Islet precursor cell (in vitro differentiated cells): Measurements from ENCODE around the gene KCNK3.

ENCODE experiments used
- DNase-seq: peaks from one replicate; pipeline ENCODE4 v3.0.0-alpha.2; 2018

The KCNK3 gene

GRCh38 chr2:26691881-26692278 is 642 bp upstream of the KCNK3 start:
- peak; percentile 64 for DNase-seq

- DNase-seq: peak; percentile 74
Measured at GRCh38 chr2:26692897-26693849, 651 bp downstream of the KCNK3 start.

- DNase-seq: no peak
Measured at GRCh38 chr2:26694001-26694400, 1.5 kb downstream of the KCNK3 start.

GRCh38 chr2:26696351-26696816 is 3.9 kb downstream of the KCNK3 start:
- DNase-seq: peak; percentile 90

- no peak for DNase-seq
Measured at GRCh38 chr2:26697425-26697824, 4.9 kb downstream of the KCNK3 start.

GRCh38 chr2:26699295-26699694 is 6.8 kb downstream of the KCNK3 start:
- DNase-seq: no peak

GRCh38 chr2:26700078-26700477 is 7.6 kb downstream of the KCNK3 start:
- DNase-seq: no peak

- DNase-seq: no peak
Measured at GRCh38 chr2:26701596-26701995, 9.1 kb downstream of the KCNK3 start.

- peak; percentile 84 for DNase-seq
Measured at GRCh38 chr2:26702025-26702424, 9.5 kb downstream of the KCNK3 start.

GRCh38 chr2:26704441-26704977 is 12.0 kb downstream of the KCNK3 start:
- peak; percentile 79 for DNase-seq

- DNase-seq: no peak
Measured at GRCh38 chr2:26705126-26705525, 12.6 kb downstream of the KCNK3 start.

- no peak for DNase-seq
Measured at GRCh38 chr2:26706093-26706492, 13.6 kb downstream of the KCNK3 start.

- peak; percentile 93 for DNase-seq
Measured at GRCh38 chr2:26706616-26707473, 14.3 kb downstream of the KCNK3 start.

- no peak for DNase-seq
Measured at GRCh38 chr2:26707747-26708146, 15.2 kb downstream of the KCNK3 start.

- no peak for DNase-seq
Measured at GRCh38 chr2:26708457-26708856, 15.9 kb downstream of the KCNK3 start.

GRCh38 chr2:26709323-26710110 is 17.0 kb downstream of the KCNK3 start:
- DNase-seq: peak; percentile 85

GRCh38 chr2:26710145-26710544 is 17.6 kb downstream of the KCNK3 start:
- no peak for DNase-seq

GRCh38 chr2:26710743-26711456 is 18.4 kb downstream of the KCNK3 start:
- no peak for DNase-seq

GRCh38 chr2:26711457-26712161 is 19.1 kb downstream of the KCNK3 start:
- no peak for DNase-seq

- DNase-seq: no peak
Measured at GRCh38 chr2:26712486-26713465, 20.3 kb downstream of the KCNK3 start.
